ENCODE data around the gene ANXA10.
"Not testable (repeated sequence)": the region's sequence is repeated elsewhere in the genome, so short reads cannot be mapped to it uniquely, and the experiment has no call there.

Gene ANXA10

GRCh38 chr4:168164045-168164444 lies 71.7 kb downstream of the ANXA10 start:
- DNase-seq = no peak

GRCh38 chr4:168164915-168165548 lies 72.7 kb downstream of the ANXA10 start:
- DNase-seq = no peak

GRCh38 chr4:168167714-168168284 lies 75.5 kb downstream of the ANXA10 start:
- no peak for DNase-seq

GRCh38 chr4:168174308-168174707 lies 82.0 kb downstream of the ANXA10 start:
- no peak for DNase-seq

- DNase-seq = no peak
These were observed 85.3 kb downstream of the ANXA10 start for GRCh38 chr4:168177546-168178149.

- DNase-seq = peak; percentile 14
These were observed 91.6 kb downstream of the ANXA10 start for GRCh38 chr4:168183717-168184571.

GRCh38 chr4:168188754-168189153 lies 96.4 kb downstream of the ANXA10 start:
- DNase-seq = no peak

GRCh38 chr4:168197926-168198325 lies 105.6 kb downstream of the ANXA10 start:
- DNase-seq = no peak

- DNase-seq = no peak
These were observed 107.1 kb downstream of the ANXA10 start for GRCh38 chr4:168199260-168199957.

- DNase-seq = no peak
These were observed 108.3 kb downstream of the ANXA10 start for GRCh38 chr4:168200685-168201084.

- DNase-seq = no peak
These were observed 111.0 kb downstream of the ANXA10 start for GRCh38 chr4:168203233-168203911.

GRCh38 chr4:168208957-168209614 lies 116.7 kb downstream of the ANXA10 start:
- no peak for DNase-seq

- no peak for DNase-seq
These were observed 120.3 kb downstream of the ANXA10 start for GRCh38 chr4:168212656-168213055.

GRCh38 chr4:168213511-168213910 lies 121.2 kb downstream of the ANXA10 start:
- not testable (repeated sequence) for DNase-seq

- DNase-seq = no peak
These were observed 126.3 kb downstream of the ANXA10 start for GRCh38 chr4:168218645-168219044.

- DNase-seq = no peak
These were observed 128.6 kb downstream of the ANXA10 start for GRCh38 chr4:168220893-168221292.

- peak; percentile 38 for DNase-seq
These were observed 129.0 kb downstream of the ANXA10 start for GRCh38 chr4:168221301-168221700.
